A172 (cell line): ENCODE measurements around the gene DLEU7. TPM values are rescaled to one million over a fixed set of nuclear protein-coding genes. Genes with fewer than 3 reads are reported as not detected.

Source experiments
- DNase-seq: peaks from one replicate; pipeline ENCODE4 v3.0.0-alpha.2; 2015; ENCODE audit warnings: low spot score
- total RNA-seq: library from RNA; depleted of rRNA; stranded (reverse); fragments of >200 nt; shearing (Covaris generic); gene quantifications from 2 replicates; pipeline ENCODE4 v1.2.3, GENCODE V29; 2014; rRNA removed

DLEU7 gene
- total RNA-seq, 1 experiment from 2014 or later, result not detected

DNA sequence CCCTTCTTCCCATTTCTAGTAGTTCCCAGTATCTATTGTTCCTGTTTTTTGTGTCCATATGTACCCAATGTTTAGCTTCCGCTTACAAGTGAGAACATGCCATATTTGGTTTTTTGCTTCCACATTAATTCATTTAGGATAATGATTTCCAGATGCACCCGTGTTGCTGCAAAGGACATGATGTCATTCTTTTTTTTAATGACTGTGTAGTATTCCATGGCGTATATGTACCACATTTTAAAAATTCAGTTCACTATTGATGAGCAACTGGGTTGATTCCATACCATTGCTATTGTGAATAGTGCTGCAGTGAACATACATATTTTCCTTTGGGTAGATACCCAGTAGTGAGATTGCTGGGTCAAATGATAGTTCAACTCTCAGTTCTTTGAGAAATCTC is 50.5 kb downstream of the DLEU7 start:
- no peak for DNase-seq

DNA sequence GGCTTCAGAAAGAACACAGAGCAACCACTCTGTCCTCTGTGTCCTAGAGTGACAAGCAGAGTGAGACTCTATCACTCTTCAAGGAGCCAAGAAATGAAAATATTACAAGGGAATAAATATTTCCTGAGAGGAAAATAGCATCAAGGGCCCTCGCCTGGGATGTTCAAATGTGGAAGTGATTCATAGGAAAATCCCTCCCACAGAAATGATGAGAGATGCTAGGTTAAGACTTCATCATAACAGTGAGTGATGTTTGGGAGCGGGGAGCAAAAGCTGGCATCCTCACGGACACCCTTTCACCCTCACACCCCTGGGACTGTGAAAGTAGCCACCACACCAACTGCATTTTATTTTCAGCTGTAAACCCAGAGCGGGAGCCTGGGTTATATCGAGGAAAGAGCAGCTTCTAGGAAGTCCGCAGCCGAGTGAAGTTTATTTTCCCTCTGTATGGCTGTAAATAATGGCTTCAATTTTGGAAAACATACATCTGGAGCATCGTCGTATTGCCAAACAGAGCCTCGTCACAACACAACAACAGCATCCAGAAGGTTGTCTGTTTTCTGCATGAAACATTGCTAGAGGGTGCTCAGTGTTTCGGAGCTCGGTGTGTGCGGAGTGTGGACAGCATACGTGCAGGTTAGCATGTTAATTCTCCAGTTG is 54.8 kb downstream of the DLEU7 start:
- DNase-seq, result peak; percentile 21

DNA sequence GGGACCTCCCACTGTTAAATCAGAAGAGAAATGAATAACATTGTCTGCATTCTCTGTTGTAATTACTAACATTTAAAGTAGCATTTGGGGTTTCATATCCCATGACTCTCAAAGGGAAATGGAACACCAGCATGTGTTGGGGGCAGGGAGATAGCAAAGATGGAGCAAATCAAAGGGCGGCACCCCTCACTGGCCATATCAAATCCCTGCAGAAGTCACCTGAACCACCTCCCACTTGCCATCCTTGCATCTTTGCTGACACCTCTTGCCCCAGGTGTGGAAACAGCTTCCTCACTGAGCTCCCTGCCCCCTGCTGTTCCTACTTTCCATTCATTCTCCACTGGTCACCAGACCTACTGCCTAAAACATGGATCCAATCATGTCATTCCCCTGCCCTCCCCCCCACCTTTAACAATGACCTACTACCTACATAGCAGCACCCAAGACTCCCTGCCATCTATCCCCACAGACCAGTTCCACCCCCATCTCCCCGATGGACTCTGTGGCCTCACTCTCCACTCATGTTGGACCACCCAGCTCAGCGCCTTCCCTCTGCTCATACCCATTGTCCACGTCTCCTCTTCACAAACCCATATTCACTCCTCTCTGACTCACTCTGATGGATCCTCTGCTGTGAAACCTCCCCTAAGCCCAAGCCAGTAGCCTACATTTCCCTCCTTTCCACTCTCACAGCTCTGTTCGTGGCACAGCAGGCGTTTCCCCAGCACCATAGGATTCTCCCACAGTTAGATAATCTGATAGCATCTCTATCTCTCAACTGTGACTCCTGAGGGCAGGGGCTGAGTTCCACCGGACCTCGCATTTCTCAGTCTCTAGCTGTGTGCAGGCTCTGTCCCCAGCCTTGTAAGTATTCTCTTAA is 55.9 kb downstream of the DLEU7 start:
- no peak for DNase-seq

DNA sequence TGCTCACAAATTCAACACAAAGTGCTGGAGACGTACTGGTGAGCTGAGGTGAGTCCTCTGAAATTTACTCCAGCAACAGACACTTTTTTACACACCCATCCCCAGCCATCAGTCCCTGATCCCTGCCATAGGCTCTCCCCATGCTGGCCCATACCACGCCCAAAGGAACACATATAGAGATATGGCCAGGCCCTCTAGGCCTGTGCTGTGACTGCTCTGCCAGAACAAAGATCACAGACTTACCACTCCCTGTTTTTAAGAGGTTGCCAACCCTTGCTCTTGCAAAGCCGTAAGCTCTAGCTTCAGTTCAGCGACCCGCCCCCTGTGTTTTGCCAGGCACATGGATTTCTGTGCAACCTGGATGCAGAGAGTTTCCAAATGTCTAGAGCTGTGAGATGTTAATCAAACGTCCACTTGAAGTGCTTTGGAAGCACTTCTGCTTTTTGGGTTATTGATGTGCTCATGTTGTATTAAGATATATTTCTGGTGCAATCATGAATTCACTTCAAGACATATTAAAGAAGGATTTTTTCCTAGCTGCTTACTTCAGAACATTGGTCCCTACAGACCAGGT is 59.7 kb downstream of the DLEU7 start:
- DNase-seq, result no peak

DNA sequence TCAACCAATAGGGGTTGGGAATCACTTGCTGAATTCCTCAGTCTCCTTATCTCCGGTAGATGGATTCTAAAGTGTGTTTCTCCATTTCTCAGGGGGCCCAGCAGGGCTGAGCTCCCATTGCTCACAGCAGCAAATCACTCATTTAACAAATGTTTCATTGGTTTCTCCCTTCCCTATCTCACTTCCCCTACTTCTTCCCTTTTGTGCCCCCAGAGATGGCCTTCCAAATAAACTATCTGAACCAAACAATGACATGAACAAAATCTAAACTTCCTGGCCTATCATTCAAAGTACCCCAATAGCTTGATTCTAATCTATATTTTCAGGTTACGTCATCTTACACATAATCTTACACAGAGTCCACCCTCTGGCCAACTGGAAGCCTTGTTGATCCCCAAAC is 60.4 kb downstream of the DLEU7 start:
- DNase-seq, result no peak

DNA sequence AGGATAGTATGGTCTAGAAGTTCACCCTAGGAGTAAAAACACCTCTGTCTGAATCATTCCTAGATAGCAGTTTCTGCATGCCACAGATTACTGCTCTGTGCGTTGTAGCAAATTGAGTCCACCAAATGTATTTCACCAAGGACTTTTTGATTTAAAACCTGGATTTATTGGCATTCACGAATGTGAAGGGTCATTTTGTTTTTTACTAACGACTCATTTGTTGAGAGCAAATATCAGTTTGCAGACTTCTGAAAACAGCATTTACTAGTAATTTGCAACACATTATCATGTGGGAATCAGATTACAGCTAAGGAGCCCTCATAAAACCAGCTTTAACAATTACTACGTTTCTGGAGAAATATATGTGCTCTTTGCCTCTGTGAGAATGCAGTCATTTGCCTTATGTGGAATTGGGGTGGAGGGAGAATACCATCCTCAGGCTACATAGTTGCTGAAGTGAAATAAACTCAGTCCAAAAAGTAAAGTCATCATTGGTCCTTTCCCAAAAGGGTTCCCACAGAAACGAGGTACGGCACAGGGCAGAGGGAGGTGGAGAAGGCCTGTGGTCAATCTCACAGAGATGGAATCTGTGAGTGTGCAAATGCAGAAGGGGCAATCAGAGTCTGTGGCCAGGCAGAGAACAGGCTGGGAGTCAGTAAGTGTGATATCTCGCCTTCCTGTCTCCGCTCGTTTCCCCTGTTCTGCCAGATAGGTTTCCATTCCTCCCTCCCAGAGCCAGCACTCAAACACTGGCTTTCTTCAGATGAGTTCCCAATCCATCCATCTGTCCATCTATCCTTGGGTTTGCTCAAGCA is 63.1 kb downstream of the DLEU7 start:
- no peak for DNase-seq

DNA sequence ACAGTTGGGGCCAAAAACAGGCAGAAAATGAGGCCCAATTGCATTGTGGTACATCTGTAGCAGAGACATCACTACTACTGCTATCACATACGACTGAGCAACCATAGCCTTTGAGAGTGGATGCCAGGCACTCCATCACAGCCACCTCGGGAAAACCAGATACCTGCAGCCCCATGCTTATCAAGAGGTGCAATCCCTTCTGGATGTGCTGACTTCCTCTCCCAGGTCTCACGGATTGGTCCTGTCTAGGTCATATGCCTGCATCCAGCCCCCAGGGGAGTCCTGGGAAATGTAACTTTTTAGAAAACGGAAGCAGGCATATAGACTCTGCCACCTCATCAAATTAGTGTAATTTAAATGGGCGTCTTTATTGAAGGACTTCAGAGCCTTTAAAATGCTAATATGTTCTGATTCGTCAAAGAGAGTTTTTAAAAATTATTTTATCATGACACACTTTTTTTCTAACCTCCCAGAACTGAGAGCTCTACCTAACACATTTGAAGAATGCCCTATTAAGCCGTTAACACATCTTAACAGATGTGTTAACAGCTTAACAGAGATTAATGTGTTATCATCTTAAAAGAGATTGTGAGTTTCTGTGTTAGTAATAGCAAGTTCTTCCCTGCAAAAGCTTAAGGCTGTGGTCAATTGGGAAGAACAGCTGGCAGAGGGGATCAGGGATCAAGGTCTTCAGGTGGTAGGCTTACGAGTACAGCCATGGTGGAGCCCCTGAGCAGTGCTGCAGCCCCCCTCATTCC is 63.9 kb downstream of the DLEU7 start:
- DNase-seq, result no peak

Other genes starting within 250 kb of the DLEU7 start
- gene RNASEH2B, start 66.1 kb upstream of the DLEU7 start, total RNA-seq, result 24.3 and 44.2 TPM in 2 replicates